C4-2B (cell line): ENCODE data around the gene PHLDB3.

Experiments used
- ZFX ChIP-seq: fragments of 450-650 bp; IDR thresholded peaks from 2 replicates; pipeline ENCODE4 v1.6.1; 2017
- TF ChIP-seq, protein P1 (sequence below): fragments of 450-650 bp; conservative IDR thresholded peaks from 2 replicates; pipeline ENCODE4 v1.5.1; 2017; ENCODE audit warnings: mild to moderate bottlenecking

GRCh38 chr19:43490759-43491158, 13.8 kb downstream of the PHLDB3 start:
- TF ChIP-seq, protein P1, sequence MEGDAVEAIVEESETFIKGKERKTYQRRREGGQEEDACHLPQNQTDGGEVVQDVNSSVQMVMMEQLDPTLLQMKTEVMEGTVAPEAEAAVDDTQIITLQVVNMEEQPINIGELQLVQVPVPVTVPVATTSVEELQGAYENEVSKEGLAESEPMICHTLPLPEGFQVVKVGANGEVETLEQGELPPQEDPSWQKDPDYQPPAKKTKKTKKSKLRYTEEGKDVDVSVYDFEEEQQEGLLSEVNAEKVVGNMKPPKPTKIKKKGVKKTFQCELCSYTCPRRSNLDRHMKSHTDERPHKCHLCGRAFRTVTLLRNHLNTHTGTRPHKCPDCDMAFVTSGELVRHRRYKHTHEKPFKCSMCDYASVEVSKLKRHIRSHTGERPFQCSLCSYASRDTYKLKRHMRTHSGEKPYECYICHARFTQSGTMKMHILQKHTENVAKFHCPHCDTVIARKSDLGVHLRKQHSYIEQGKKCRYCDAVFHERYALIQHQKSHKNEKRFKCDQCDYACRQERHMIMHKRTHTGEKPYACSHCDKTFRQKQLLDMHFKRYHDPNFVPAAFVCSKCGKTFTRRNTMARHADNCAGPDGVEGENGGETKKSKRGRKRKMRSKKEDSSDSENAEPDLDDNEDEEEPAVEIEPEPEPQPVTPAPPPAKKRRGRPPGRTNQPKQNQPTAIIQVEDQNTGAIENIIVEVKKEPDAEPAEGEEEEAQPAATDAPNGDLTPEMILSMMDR, result no peak
- TF ChIP-seq ZFX, result no peak
